Measurements from ENCODE around the gene SH2D4B.
"Not testable (repeated sequence)": the region's sequence is repeated elsewhere in the genome, so short reads cannot be mapped to it uniquely, and the experiment has no call there.

The SH2D4B gene

GRCh38 chr10:80528901-80529300 lies 8.8 kb upstream of the SH2D4B start:
- DNase-seq = no peak
- Histone ChIP-seq H3K27me3 (no peaks in the 10 kb centered on the region), H3K4me1 (no peaks in the 10 kb centered on the region), H3K4me3 (ENCODE audit: low read depth, low read length) (no peak overlapping the region), H3K9me3 (no peaks in the 10 kb centered on the region), H3K36me3 (no peaks in the 10 kb centered on the region)
- no peak for TF ChIP-seq CTCF (IDR thresholded peaks at IDR 0.05; ENCODE audit: low read depth, low read length)

GRCh38 chr10:80529604-80530003 lies 8.1 kb upstream of the SH2D4B start:
- Histone ChIP-seq H3K4me1 (no peaks in the 10 kb centered on the region), H3K4me3 (ENCODE audit: low read depth, low read length) (no peak overlapping the region), H3K27me3 (no peaks in the 10 kb centered on the region), H3K36me3 (no peaks in the 10 kb centered on the region), H3K9me3 (no peaks in the 10 kb centered on the region)
- no peak for DNase-seq
- TF ChIP-seq CTCF (IDR thresholded peaks at IDR 0.05; ENCODE audit: low read depth, low read length) = no peak

GRCh38 chr10:80530251-80530650 lies 7.5 kb upstream of the SH2D4B start:
- TF ChIP-seq CTCF (IDR thresholded peaks at IDR 0.05; ENCODE audit: low read depth, low read length) = 0 out of 2 replicates have a peak, but pooled peaks have one; percentile 6
- DNase-seq = no peak
- Histone ChIP-seq H3K4me3 (ENCODE audit: low read depth, low read length) (no peak overlapping the region), H3K27me3 (no peaks in the 10 kb centered on the region), H3K4me1 (no peaks in the 10 kb centered on the region), H3K36me3 (no peaks in the 10 kb centered on the region), H3K9me3 (no peaks in the 10 kb centered on the region)

GRCh38 chr10:80530816-80531215 lies 6.9 kb upstream of the SH2D4B start:
- Histone ChIP-seq H3K9me3 (no peaks in the 10 kb centered on the region), H3K4me1 (no peaks in the 10 kb centered on the region)
- DNase-seq = no peak

GRCh38 chr10:80532571-80532970 lies 5.1 kb upstream of the SH2D4B start:
- Histone ChIP-seq H3K4me3 (ENCODE audit: low read depth, low read length) (no peak overlapping the region), H3K4me1 (peaks cover 8% of the 10 kb centered on the region), H3K9me3 (no peaks in the 10 kb centered on the region), H3K36me3 (no peaks in the 10 kb centered on the region), H3K27me3 (no peaks in the 10 kb centered on the region)
- DNase-seq = no peak
- no peak for TF ChIP-seq CTCF (IDR thresholded peaks at IDR 0.05; ENCODE audit: low read depth, low read length)

More at GRCh38 chr10:80530816-80531215, 6.9 kb upstream of the SH2D4B start:
- Histone ChIP-seq H3K36me3 (no peaks in the 10 kb centered on the region), H3K4me3 (ENCODE audit: low read depth, low read length) (no peak overlapping the region), H3K27me3 (no peaks in the 10 kb centered on the region)
- no peak for TF ChIP-seq CTCF (IDR thresholded peaks at IDR 0.05; ENCODE audit: low read depth, low read length)

GRCh38 chr10:80534059-80534458 lies 3.6 kb upstream of the SH2D4B start:
- peaks cover 13% of the 10 kb centered on the region for H3K4me1 ChIP-seq
- H3K36me3 ChIP-seq; DNase-seq; H3K9me3 ChIP-seq; H3K27me3 ChIP-seq; H3K4me3 ChIP-seq (ENCODE audit: low read depth, low read length): not testable (repeated sequence)

- not testable (repeated sequence) for H3K9me3 ChIP-seq; H3K4me3 ChIP-seq (ENCODE audit: low read depth, low read length); H3K36me3 ChIP-seq; H3K27me3 ChIP-seq; DNase-seq
- H3K4me1 ChIP-seq = peaks cover 13% of the 10 kb centered on the region
These were observed 3.1 kb upstream of the SH2D4B start for GRCh38 chr10:80534646-80535045.

Data from BE2C (cell line).